Stimulated activated CD8-positive, alpha-beta memory T cell treated with anti-CD3 and anti-CD28 coated beads, Interleukin-15, amount 100 ng/mL, for 48 hours (primary cell): Measurements from ENCODE around the gene SUMO4.
A peak's percentile ranks its signal among the peaks of the same experiment; 100 is the strongest.
"Not testable (repeated sequence)": the region's sequence is repeated elsewhere in the genome, so short reads cannot be mapped to it uniquely, and the experiment has no call there.

ENCODE experiments used
- DNase-seq, 2 donors: peaks; one replicate each; pipeline ENCODE4 v3.0.0-alpha.2; 2020; ENCODE audit warnings: low read depth in 2 of 2

The SUMO4 gene

DNA sequence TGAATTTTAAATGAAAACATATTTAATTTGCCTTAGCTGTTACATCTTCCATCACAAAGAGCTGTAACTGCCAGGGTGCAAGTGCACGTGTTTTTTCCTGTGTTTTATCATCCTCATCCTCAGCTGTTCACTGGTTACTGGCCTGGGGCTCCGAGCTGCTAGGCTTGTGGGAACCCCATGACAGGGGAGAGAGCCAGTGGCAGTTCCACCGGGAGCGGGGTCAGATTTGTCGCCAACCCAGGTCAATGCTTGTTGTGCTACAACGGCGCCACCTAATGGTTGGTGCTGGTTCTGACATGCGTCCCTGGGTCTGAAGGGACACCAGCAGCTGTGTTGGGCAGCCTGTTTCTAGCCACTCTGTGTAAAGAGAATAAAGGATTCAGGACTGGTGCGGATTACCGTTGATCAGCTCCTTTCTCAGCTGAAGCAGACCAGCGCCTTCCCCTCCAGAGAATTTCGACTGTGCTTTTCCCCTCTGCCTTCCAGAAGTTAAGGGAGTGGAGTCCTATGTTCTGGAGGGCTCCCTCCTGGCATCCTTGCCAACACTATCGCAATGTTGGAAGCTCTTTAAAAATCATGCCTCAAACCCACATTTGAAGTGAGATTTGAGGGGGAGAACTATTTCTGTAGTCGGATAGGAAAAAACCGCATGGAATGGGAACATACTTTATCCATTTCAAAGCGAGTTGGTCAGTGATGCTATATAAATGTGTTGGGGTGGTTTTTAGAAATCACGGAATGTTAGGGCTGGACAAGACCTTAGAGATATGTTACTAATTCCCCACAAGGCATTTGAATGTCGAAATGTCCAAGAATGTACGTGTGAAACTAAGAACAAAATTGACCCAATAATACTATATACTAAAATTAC, 32.1 kb downstream of the SUMO4 start:
- DNase-seq = peak; percentile 77 to 79

DNA sequence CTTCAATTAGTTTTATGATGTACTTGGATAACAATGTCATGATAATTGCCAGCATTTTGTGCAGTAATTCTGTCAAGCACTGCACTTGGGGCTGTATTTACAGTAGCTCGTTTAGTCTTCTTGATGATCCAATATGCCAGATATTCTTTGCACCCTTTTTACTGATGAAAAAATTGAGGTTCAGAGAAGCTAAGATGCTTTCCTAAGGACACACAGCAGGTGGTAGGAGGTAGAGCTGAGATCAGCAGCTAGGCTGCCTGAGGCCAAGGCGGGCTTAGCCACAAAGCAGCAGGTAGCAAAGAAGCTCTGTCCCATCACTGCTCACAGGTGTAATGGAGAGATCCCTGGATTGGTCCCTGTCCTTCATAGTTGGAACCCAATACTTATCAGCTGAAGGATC, 33.3 kb downstream of the SUMO4 start:
- no peak for DNase-seq

DNA sequence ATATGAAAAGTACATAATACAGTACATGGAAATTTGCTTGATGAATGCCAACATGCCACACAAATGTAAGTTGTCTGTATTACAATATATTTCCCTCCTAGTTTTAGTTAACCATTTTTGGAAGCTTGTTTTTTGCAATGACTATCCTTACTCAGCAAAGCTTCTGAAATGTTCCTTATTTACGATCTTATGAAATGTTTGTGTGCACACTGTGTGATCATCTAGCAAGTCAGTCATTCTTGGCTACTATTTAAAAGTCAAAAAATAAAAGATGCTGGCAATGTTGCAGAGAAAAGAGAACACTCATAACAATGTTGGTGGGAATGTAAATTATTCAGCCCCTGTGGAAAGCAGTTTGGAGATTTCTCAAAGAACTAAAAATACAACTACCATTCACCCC, 33.8 kb downstream of the SUMO4 start:
- DNase-seq = no peak

DNA sequence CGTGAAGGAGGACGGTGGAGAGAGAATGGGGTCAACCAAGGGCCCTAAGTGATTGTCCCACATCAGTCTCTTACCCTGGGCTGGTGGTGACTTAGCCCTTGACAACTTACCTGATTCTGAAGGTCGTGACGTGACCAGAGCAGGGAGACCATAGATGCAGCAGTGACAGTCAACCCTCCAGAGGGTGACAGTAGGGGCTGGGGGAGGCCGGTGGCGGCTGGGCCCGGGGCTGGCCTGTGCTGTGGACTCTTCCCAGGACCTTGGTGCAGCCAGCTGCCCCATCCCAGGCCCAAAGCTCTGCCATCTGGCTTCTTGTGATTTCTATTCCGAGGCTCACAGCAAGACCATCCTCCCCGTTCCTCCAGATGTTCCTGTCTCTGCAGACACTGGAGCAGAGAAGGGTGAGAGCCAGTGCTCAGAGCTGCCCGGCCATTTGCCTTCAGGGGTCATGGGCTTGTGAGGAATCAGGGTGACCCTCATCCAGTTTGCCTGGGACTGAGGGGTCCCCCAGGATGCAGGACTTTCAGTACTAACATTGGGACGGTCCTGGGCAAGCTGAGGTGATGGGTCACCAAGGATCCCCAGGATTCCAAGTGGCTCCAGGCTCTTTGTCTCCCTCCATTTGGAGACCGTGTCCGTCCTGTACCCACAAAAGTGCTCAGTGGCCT, 36.0 kb downstream of the SUMO4 start:
- no peak for DNase-seq

DNA sequence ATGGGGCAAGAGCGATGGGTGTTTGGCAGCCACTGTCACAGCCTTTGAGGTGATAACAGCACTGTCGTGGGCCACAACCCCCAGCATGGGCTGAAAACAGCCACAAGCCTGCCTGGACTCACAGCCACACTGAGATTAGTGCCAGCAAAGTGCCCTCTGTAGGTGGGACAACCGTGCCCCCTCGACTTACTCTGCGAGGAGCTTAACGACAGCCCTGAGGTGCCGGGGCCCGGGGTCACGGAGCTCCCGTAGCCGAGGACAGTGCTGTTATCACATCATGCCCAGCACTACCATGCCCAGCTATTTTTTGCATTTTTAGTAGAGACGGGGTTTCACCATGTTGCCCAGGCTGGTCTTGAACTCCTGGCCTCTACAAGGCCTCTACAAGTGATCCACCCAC, 36.6 kb downstream of the SUMO4 start:
- DNase-seq = no peak

DNA sequence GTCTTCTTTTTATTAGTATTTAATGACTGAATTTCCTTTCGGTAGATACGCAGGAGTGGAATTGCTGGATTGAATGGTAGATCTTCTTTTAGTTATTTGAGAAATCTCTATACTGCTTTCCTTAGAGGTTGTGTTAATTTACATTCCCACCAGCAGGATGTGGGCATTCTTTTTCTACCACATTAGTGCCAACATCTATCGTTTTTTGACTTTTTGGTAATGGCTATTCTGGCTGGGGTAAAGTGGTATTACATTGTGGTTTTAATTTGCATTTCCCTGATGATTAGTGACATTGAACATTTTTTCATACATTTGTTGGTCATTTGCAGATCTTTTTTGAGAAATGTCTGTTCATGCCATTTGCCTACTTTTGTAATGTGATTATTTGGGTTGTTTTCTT, 37.1 kb downstream of the SUMO4 start:
- no peak for DNase-seq

DNA sequence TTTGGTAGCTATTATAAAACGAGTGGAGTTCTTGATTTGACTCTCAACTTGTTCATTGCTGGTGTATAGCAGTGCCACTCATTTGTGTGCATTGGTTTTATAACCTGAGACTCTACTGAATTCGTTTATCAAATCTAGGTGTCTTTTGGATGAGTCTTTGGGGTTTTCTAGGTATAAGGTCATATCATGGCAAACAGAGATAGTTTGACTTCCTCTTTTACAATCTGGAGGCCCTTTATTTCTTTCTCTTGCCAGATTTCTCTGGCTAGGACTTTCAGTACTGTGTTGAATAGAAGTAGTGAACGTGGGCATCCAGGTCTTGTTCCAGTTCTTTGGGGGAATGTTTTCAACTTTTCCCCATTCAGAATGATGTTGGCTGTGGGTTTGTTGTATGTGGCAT, 38.8 kb downstream of the SUMO4 start:
- no peak for DNase-seq

DNA sequence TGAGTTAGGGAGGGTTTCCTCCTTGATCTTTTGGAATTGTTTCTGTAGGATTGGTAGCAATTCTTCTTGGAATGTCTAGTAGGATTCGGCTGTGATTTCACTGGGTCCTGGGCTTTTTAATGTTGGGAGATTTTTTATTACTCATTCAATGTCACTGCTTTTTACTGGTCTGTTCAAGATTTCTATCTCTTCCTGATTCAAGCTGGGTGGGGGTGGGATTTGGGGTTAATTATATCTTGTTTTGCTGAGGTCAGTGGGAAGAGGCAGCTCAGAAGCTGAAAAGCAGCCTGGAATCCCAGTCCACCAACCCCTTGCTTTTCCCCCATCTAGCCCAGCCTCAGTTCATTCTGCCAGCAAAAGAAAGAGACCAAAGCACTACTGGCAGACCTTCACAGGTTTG, 39.6 kb downstream of the SUMO4 start:
- DNase-seq = no peak

DNA sequence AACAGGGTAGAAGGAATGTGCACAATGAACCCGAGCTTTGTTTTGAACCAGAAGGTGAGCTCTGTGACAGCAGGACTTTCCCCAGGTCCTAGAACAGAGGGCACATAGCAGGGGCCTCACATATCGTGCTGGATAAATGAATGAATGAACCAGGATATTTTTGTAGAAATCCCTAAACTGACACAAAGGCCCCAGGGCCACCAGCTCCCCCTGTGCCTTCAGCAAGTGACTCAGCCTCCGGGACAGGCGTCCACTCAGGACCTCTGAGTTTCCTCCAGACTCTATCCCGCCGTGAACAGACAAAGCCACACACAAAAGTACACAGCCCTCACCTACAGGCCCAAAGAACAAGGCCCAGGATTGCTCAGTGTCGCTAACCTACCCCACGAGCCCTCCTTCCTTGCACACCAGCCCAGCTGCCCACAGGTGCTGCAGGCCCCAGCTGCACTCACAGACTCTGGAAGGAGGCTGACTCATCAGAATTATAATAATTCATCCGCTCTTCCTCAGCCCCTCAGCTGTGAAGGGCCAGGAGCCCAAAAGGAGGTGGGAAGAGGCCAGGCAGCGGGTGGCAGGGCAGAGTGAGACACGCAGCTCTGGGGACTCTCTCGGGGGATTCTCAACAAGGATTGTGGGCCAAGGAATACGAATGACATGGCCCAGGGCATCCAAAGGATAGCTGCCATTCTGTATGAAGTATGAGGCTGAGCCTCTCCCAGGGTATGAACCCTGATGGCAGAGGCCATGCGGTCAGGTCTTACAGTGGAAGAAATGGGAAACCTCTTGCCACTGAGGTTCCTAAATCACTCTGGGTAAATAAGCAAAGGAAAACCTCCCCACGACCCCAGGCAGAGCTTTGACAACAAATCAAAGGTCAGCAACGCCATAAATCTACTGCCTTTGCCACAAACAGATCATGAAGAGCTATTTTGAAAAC, 40.9 kb downstream of the SUMO4 start:
- DNase-seq = no peak

DNA sequence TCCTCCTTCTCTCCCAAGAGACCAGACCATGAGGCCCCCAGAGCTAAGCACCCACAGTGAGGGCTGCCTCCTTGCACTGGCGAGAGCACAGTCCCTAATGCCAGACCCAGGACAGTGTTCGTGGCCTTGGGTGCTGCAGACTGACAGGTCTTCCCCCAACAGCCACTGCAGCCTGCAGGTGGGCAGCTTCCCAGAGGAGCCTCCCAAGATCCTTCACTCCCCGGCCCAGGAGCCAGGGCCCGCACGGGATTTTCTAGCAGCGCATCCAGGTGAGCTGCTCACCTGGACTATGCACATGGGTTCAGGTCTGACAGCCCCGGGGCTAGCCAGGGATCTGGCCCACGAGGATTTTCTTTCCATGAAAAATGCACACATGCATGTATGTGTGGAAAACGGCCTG, 41.7 kb downstream of the SUMO4 start:
- DNase-seq = no peak

DNA sequence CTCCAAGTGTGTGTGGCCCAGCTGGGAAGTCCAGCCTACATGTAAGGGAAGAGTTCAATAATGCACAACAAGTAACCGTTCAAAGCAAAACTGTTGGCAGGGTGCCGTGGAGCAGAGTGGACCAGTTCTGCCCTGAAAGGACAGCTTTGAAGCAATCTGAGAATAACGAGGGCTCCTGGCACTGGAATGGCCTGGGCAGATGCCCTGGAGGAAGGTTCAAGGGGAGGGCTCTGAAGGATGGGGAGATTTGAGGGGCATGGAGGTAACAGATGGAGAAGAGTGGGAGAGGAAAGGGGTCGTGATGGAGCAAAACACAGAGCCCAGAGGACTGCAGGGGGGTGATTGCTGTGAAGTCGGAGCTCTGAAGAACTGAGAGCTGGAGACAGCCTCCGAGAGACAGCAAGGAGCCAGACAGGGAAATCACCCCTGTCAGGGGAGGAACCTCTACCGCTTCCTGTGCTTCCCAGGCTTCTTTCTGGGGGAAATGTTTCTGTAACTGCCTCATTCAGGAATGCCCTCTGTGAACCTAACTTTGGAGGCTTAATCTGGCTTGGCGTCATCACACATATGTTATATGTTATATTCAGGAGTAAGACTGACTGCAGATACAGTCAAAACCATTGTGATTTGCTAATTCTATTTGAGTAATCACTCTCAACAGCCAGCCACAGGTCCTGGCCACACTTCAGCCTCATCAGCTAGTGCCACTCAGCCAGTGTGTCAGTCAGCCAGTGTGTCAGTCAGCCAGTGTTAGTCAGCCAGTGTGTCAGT, 43.5 kb downstream of the SUMO4 start:
- no peak for DNase-seq

DNA sequence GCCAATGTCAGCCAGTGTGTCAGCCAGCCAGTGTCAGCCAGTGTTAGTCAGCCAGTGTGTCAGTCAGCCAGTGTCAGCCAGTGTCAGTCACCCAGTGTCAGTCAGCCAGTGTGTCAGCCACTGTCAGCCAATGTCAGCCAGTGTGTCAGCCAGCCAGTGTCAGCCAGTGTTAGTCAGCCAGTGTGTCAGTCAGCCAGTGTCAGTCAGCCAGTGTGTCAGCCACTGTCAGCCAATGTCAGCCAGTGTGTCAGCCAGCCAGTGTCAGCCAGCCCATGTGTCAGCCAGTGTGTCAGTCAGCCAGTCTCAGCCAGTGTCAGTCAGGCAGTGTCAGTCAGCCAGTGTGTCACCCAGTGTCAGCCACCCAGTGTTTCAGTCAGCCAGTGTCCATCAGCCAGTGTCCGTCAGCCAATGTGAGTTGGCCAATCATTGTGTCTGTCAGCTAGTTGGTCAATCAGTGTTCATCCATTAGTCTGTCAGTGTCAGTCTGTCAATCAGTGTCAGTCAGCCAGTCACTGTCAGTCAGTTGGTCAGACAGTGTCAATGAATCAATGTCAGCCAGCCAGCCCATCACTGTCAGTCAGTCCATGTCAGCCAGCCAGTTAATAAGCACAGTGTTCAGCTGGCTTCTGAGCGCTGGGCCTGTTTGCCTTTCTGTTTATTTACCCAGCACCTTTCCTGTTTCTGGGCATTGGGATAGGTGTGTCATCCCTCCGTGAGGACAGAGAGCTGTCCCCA, 44.5 kb downstream of the SUMO4 start:
- DNase-seq = not testable (repeated sequence)

DNA sequence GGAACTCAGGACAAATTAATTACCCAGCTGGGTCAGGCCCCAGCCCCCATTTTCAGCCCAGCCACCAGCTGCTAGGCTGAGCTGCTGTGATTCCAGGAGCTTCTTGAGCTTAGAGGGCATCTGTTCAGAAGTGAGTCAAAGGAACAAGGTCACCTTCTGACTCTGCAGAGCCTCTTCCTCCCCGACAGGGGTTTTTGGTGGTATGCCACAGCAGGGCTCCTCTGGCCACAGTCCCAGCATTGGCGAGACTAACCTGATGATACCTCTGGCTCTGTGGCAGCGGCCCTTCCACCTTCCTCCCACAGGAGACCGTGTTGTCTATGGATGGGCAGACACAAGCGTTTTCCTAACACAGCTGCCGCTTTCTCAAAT, 45.0 kb downstream of the SUMO4 start:
- no peak for DNase-seq

DNA sequence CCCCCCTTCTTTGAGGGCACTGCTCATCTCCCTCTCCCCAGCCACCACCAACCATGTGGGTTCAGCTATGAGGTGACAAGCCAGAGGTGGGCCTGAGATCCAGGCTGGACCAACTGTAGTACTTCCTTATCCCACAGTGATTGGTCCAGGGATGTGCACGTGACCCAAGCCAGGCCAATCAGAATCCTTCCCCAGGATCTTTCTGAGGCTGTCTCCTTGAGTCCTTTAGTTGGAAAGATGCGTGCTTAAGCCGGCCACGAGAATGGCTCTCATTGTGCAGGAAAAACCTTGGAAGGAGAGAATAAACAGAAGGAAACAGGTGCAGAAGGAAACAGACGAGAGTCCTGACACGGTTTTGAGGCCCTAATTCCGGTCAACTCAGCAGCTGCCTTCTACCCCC, 45.5 kb downstream of the SUMO4 start:
- no peak for DNase-seq

DNA sequence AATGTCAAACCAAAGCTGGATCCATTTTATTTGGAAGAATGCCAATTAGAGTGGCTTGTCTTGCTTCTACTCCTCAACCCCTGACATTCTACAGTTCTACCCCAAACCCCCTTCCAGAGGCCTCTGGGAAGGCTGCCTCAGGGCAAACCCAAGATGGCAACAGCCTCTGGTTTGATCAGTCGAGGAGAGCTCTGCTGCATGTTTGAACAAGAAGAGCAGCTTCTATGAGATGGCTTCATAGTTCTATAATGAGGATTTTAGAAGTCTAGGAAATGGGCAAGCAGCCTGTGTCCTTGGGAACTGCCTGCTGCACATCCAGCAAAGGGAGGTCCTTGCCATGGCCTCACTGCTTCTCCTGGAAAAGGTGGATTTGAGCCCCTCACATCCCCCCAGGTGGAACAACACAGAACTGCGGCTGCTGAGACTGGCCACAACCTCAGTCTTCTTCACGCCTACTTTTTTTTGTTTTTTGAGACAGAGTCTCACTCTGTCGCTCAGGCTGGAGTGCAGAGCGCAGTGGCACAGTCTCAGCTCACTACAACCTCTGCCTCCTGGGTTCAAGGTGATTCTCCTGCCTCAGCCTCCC, 46.8 kb downstream of the SUMO4 start:
- DNase-seq = no peak

DNA sequence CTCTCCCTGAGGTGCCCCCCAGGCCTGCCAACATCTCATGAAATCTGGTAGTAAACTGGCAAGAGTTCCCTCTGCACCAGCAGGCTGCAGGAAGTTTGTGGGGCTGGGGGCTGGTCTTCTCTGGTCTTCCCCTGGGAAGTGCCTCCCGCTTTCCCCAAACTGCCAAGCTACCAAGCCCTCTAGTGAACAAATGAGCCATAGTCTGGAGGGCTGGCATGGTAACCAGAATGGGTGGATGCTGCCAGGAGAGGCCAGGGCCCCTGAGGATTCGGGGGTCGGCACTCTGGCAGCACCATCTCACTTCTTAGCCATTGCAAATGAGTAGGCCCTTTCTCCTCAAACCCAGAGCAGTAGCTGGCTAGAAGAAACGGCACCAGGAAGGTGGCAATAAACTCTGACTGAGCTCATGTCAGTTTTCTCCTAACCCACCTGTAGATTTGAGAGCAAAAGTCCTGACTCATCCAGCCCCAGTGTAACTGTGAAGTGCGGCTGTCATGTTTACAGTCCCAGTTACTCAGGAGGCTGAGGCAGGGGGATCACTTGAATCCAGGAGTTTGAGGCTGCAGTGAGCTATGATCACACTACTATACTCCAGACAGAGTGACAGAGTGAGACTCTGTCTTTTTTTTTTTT, 48.9 kb downstream of the SUMO4 start:
- DNase-seq = no peak

DNA sequence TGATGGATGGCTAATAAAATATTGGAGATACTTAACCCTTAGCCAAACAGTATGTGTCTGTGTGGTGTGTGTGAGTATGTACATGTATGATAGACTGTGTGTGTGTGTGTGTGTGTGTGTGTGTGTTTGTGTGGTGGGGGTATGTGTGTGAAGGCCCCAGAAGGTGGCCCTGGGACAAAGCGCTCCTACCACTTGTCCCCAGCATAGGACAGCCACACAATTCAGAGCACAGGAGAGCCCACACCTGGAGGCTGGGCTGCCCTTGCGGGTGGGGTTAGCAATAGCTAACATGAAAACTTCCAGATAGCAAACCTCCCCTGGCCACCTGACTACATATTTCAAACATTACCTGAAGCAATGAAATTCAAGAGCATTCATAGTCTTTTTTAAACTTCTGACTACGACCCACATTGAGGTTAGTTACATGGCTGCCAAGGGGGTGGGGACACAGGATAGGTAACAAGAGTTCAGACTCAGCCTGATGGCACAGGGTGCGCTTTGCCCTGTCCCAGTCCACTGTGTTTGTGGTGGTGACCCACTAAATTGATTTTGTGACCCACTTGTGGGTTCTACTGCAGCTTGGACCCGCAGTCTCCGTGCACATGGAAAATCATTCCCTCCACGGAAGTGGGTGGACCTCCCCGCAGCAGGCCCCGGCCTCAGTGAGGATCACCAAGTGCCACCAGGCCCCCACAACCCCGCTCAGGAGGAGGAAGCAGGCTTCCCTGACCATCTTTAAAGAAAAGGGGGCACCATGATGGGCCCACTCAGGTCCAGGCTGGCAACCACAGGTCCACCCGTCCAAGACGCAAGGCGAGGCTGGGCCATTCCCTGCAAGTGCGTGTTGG, 50.0 kb downstream of the SUMO4 start:
- DNase-seq = no peak
